ENCODE results near the gene VAV2.

VAV2 gene

DNA sequence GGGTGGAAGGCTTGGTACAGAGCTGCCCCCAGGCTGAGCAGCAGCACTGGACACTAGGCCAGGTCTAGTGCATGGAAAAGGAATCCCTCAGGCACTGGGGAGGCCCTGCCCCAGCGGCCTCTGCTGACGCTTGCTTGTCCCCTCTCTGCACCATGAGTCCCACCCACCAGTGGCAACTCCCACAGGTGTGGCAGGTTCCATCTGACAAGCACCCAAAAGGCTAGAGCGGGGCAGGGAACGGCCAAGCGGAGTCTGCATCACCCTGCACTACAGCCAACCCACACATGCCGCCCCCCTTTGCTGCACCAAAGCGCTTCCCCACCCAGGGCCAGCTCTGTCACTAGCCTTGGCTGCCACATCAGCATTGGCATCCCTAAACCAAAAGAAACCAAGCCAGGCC is 138.8 kb downstream of the VAV2 start:
- DNase-seq (ENCODE audit: low read depth in 3 of 3) = no peak

DNA sequence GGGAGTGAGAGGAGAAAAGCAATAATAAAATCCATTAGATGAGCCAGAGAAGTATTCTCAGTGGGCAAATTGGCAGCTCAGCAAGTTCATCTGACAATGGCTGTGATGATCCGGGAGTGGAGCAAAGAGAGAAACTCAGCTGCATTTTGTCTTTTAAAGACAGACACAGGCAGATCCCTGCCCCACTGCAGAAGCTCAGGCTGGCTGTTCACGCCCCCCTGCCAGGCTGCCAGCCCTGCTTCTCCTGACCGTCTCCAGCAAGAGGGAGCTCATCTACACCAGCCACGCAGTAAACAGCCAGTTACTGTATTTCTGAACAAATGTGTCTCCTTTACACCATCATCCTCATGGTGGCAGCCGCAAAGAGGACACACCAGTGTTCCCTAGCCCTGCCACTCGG is 139.7 kb downstream of the VAV2 start:
- DNase-seq (ENCODE audit: low read depth in 3 of 3) = no peak

DNA sequence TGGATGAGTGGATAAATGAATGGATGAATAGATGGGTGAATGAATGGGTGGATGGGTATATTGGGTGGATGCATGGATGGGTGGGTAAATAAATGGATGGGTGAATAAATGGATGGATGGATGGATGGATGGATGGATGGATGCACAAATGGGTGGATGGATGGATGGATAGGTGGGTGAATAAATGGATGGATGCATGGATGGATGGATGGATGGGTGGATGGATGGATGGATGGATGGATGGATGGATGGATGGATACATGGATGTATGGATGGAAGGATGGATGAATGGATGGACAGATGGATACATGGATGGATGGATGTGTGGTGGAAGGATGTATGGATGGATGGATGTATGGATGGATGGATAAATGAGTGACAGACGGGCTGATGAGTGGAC is 140.4 kb downstream of the VAV2 start:
- no peak for DNase-seq (ENCODE audit: low read depth in 3 of 3)

DNA sequence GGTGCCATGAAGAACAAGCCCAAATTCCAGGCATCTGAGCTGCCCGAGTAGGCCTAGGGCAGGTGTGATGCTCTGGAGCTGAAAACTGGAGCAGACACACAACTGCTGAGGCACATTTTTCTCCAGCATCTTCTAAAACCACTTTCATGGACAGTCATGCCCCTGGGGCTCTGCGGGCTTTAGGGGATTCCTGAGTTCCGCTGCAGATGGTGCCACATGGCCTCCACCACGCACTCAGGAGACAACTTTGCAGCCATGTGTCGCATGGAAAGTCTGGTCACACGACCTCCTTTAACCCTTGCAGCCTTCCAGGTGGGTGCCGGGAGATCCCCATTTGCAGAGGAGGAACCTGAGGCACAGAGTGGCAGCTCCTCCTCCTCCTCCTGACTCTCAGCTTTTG is 141.2 kb downstream of the VAV2 start:
- no peak for DNase-seq (ENCODE audit: low read depth in 3 of 3)

DNA sequence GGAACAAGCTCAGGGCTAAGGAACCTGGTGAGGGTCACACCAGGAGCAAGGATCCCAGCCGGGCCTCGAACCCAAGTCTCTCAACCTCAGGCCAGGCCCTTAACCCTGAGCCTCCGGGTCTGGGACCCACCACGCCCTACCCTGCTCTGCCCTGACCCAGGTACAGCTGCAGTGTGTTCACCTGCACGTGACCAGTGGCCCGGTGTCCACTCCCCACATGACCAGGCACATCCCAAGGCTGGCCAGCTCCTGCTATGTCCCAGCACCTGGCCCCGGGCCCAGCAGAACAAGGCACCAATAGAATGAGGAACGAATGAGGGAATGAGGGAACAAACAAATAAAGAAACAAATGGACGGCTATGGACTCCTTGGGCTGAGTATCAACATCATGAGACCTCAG is 142.0 kb downstream of the VAV2 start:
- DNase-seq (ENCODE audit: low read depth in 3 of 3) = no peak

DNA sequence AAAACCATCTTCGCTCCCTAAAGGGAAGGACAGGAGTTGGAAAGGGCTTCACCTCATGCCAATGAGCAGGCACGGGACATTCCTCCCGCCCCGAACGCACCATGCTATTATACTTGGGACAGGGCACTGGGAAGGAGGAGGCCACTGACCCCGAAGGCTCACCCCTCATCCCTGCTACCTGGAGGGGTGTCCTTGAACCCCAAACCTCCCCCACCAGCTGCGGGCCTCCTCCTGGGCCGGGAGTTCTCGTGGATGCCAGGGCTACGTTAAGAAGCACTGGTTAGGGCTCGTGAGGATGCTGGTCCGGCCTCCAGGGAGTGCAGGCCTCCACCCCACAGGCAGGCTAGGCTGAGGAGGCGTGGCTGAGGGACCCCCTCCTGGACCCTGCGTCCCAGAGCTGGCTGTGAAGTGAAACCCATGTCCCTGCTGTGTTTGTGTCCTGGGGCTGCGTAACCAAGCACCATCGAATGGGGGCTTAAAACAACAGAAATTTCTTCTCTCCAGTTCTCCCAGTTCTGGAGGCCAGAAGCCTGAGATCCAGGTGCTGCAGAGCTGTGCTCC is 142.9 kb downstream of the VAV2 start:
- no peak for DNase-seq (ENCODE audit: low read depth in 3 of 3)

DNA sequence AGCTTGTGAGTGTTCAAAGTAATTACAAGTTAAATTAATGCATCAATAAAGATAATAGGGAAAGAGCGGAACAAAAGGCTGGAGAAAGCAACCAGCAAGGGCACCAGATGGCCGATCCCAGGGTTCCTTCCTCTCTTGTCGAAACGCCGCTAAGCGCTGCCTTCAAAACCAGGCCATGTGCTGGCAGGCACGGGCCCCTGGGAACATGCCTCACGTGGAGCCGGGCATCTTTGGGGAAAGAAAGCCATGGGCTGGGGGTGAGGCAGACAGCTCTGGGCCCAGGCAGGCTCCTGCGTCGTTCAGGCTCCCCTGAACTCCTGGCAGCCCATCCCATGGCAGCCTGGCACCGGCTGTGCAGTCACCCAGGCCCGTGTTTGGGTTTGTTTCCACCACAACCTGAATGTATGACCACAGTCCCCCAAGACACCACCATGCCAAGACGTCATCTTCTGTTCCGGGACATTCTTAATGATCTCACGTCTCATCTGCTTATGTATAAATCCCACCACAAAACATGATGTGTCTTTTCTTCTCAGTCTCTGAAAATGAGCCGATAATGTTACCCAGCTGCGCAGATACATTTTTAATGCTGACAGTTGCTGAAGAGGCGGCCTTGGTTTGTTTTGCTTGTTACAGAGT is 143.5 kb downstream of the VAV2 start:
- no peak for DNase-seq (ENCODE audit: low read depth in 3 of 3)

DNA sequence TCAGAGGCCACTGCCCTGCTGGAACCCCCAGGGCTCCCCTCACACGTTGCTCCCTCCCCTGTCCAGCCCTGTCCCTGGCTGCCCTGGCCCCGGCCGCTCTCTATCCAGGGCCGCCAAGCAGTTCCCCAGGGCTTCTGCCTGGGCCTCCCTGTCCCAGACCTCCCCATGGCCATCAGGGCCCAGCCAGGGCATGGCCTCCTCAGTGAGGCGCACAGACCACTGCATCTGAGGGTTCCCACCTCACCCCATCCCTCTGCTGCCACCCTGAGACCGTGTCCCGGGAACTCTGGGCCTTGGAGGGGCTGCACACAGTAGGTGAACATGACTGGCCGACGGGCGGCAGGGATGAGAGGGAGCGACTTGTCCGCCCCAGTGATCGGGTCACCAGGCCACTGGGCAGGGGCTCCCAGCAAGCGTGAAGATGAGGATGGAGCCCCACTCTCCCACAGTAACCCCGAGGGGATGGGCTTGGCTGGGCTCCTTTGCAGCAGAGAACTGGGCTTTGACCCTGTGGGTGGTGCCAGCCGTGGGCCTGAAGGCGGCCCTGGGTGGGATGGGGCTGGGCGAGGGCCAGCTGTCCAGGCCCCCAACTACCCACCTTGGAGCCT is 145.5 kb downstream of the VAV2 start:
- no peak for DNase-seq (ENCODE audit: low read depth in 3 of 3)

DNA sequence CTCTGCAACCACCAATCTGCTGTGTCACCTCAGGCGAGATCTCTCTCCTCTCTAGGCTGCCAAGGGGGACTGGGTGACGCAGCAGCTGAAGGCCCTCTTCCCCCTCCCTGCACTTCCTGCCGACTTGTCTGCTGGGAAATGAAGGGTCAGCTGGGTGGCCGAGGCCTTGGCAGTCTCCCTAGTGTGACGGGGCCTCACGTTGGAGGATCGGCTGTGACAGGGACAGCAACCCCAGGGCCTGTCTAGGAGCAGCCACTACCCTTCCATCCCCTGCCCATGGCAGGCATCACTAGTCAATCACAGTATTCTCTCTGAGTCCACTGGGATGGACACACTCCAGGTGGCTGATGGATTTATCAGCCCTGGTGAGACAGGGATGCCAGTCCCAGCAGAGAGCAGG is 146.7 kb downstream of the VAV2 start:
- no peak for DNase-seq (ENCODE audit: low read depth in 3 of 3)

DNA sequence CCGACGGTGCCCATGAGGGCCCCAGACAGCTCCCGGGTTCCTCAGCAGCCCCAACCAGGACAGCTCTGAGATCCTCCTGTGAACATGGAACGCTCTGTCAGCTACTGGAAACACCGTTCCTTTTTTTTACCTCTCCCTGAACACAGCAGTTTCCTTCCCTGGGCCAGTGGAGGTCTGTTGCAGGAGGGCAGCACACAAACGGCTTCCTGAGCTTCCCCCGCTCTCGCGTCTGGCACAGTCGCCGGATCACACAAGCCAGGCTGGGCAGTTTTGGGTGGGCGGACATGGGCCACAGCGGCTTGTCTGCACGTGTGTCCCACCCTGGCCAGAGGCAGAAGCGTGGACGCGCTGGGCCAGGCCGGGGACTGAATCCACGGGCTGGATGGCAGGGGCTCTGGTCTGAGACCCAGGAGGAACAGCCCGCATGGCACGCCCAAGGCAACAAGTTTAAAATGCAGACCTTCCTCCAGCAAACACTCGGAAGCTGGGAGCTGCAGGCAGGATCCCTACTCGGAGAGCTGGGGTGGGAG is 147.2 kb downstream of the VAV2 start:
- DNase-seq (ENCODE audit: low read depth in 3 of 3) = no peak

DNA sequence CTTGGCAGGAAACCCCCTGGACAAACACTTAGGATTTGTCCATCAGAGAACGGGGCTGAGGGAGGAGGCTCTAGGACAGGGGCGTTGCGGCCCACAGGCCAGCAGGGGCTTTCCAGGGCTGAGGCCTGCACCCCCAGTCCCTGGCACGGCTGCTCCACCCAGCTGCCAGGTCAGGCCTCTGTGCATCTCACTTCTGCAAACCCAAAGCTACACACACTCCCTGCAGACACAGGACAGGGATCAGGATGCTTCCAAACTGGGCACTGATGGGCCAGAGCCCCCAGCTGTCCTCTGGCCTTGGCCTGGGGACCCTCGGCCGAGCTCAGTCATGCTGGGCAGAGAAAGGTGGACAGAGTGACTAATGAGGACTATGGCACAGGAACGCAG is 147.7 kb downstream of the VAV2 start:
- DNase-seq (ENCODE audit: low read depth in 3 of 3) = no peak

DNA sequence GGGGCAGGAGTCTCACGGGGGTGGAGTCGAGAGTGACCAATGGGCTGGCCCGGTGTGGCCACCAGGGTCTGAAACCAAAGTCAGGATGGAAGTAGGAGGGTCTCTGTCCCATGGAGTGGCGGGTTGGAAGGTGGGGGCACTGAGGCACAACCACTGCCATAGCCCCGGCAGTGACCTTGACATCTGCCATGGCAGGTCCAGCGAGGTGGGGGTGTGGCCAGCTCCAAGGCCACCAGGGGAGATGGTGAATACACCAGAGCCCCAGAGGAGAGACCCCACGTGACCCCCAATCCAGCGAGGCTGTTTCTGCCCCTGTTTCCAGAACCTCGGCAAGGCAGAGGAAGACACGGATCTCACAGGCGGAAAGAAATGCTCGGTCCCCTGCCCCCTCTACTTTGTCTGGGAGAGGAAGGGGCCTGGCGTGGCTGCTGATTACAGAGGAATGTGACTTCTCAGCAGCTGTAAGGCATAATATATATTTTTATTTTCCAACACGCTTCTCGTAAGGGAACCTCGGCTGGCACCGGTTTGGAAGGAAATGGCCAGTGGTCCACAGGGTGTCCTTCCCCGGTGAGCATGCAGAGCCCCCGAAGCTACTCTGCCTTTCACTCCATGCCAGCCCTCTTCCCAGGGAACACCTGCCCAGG is 148.2 kb downstream of the VAV2 start:
- DNase-seq (ENCODE audit: low read depth in 3 of 3) = no peak

DNA sequence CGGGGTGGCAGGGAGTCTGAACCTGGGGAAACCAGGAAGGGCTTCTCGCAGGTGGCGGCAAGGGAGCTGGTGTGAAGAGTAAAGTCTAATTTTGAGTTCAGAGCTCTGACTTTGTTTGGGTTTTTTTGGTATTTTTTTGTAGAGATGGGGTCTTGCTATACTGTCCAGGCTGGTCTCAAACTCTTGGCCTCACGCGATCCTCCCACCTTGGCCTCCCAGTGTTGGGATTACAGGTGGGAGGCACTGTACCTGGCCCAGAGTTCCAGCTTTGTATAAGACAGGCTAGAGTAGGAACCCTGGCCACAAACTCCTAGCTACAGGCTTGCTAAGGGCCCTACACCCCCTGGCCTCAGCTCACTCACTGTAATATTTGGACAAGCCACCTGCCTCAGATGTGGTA is 148.9 kb downstream of the VAV2 start:
- no peak for DNase-seq (ENCODE audit: low read depth in 3 of 3)

DNA sequence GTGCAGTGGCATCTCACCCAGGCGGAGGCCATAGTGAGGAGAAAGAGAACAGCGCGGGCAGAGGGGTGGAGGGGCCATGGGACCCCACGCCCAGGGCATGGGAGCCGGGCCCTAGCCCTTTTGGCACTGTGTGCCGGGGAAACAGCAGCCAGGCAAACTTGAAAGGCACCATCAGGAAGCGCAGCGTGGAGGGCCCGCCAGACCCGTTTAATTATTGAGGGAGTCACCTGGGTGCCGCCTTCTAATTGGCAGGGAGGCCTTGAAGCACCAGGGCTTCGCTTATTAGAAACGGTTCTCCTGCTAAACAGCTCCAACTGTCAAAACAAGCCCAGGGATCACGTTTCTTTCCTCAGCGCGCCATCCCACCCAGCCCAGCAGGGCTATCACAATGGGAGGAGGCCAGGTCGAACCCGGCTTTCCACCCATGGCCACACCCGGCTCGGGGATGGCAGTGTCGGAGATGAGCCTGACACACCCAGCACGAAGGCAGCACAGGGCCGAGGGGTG is 149.3 kb downstream of the VAV2 start:
- DNase-seq (ENCODE audit: low read depth in 3 of 3) = no peak

DNA sequence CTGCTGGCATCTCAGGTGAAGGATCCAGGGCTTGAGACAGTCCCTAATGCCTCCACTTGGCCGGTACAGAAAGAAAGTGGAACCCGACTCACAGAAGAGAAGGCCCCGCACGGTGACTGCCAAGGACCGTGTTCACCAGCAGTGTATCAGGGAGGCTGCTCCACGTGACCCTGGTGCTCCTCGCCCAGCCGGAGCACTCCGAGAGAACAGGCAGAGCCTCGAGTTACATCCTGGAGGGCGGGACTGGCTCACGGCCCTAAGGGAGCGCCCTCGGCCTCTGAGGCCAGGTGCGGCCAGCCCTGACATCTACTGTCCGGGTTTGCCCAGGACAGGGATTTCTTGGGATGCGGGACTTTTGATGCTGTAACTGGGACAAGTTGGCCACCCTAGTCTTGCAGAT is 149.9 kb downstream of the VAV2 start:
- no peak for DNase-seq (ENCODE audit: low read depth in 3 of 3)

DNA sequence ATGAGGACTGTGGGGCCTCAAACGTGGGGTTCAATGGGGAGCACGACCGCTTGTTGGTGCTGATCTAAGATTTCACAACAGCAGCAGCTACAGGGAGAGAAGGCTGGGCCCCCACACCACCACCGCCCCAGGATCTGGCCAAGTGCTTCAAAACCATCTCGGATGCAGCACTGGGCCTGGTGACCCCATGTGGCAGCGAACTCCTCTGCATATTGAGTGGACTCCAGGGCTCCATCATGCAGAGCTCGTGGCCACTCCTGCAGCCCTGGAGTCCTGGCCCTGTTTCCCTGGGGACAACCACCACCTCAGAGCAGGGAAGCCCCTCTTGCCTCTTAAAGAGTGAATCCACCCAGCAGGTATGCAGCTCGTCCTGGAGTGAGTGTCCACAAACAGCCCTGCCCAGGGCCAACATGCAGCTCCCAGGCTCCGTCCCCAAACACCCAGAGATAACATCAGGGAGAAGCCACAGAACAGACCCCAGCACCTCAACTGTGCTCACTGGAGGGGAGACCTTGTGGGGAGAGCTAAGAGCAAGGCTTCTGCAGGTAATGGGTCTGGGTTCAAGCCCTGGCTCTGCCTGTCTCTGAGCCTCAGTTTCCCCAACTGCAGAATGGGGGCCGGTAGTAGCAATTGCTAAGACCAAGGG is 150.8 kb downstream of the VAV2 start:
- DNase-seq (ENCODE audit: low read depth in 3 of 3) = no peak

DNA sequence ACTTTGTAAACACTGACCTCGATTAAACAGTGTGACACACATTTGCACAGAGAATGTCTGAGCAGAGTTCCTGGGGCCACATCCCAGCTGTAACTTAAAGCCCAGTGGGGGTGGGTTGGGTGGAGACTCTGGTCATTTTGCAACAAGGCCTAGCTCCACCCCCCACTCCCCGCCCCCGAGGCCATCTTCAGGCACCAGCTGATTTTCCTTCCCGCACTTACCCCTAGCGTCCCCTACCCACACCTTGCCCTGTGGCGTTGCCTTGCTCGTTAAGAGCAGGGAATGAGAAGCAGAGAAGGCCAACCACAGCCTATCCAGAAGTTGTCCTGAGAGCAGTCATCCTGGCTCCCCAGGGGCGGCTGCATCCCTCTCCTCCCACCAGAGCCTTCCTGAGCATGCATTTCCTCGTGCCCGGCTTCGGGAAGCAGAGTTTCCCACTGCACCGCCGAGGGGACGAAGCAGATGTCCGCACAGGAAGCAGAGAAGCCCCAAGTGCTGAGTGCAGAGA is 152.2 kb downstream of the VAV2 start:
- no peak for DNase-seq (ENCODE audit: low read depth in 3 of 3)

DNA sequence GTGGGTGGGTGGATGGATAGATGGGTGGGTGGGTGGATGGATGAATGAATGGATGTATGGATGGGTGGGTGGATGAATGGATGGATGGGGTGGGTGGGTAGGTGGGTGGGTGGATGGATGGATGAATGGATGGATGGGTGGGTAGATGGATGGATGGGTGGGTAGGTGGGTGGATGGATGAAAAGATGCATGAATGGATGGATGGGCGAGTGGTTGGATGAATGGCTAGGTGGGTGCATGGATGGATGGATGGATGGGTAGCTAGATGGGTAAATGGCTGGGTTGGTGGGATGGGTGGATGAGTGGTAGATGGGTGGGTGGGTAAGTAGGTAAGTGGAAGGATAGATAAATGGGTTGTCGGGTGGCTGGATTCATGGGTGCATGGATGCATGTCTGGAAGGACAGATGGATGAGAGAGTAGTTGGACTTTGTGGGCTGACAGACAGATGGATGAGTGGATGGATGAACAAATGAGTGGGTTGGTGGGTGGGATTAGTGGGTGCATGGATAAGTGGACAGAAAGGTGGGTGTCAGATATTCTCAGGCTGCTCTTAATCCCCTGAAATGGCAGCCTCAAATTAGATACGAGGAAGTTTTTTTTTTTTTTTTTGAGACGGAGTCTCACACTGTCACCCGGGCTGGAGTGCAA is 153.1 kb downstream of the VAV2 start:
- no peak for DNase-seq (ENCODE audit: low read depth in 3 of 3)

DNA sequence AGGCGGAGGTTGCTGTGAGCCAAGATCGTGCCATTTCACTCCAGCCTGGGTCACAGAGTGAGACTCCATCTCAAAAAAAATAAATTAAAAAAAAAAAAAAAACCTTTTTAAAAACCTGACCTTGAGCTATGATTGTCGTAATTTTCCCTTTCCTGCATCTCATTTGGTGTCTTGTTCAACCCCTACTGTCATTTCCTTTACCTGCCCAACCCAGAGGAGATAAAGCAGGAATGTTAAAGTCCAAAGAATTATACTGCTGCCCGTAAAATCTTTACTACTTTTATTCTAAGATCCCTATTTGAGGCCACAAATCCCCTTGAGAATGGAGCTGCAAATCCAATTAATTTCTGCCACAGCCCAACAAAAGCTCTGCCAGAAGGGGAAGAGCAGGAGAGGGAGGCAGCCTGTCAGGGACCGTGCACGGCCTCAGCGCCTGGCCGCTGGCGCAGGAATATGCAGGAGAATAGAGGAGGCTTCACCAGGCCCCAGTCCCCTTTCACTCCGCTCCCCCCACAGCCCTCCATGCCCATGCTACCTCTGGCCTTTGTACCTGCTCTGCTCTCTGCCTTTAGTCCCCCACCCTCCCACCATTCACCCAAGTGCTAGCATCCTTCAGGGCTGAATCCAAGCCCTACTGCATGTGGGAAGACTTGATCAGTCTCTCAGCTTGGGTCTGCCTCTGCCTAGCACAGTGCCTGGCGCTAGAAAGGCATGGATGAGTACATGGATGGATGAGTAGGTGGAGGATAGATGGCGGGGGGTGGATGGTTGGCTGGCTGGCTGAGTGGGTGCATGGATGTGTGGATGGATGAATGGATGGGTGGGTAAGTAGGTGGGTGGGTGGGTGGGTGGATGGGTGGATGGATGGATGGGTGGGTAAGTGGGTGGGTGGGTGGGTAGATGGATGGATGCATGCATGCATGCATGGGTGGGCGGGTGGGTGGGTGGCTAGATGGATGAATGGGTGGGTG is 154.2 kb downstream of the VAV2 start:
- DNase-seq (ENCODE audit: low read depth in 3 of 3) = no peak

DNA sequence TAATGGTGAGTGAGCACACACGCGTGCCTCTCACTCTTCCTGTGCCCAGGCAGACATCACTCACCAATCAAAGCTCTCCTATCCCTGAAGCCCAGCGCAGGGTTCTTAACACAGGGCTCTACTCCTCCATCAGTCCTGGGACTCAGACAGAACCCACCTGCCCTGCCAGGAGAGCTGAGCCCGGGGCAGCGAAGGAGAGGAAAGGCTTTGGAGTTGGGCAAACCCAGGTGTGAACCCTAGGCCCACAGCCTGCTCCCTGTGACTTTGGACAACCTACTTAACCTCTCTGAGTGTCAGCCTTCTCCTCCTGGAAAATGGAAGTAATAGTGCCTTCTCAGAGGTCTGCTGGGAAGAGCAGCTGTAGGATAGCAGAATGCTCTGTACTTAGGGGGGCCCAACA is 155.3 kb downstream of the VAV2 start:
- no peak for DNase-seq (ENCODE audit: low read depth in 3 of 3)
